ENCODE data around the gene LRP2. TPM values are rescaled to one million over a fixed set of nuclear protein-coding genes. Genes with fewer than 3 reads are reported as not detected.

Gene LRP2
- total RNA-seq, 2 experiments from 2014 or later = 1.8 to 2.2 TPM

DNA sequence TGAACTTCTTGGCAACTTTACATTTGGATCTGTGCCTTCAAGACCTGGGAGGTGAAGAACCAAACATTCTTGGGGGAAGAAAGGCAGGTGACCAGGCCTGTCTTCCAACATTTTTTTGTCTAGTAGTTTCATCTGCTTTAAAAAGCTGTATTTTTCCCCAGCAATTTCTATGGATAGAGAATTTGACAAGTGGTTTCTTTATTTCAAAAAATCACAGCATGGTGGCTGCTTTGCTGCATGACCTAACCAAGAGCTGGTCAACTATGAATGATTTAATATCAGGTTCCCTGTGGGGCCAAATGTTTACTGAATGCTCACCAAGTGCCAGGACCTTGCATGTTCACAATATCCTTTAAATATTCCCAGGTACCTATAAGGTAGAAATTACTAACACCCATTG, 19.1 kb downstream of the LRP2 start:
- Mint-ChIP-seq H3K4me1 (ENCODE audit: low read depth) (no peaks in the 10 kb centered on the region), H3K27me3 (peaks cover 21% of the 10 kb centered on the region), H3K4me3 (no peak overlapping the region), H3K9me3 (no peaks in the 10 kb centered on the region), H3K36me3 (ENCODE audit: low read depth) (no peaks in the 10 kb centered on the region), H3K27ac (no peak overlapping the region)
- TF ChIP-seq, protein P1, sequence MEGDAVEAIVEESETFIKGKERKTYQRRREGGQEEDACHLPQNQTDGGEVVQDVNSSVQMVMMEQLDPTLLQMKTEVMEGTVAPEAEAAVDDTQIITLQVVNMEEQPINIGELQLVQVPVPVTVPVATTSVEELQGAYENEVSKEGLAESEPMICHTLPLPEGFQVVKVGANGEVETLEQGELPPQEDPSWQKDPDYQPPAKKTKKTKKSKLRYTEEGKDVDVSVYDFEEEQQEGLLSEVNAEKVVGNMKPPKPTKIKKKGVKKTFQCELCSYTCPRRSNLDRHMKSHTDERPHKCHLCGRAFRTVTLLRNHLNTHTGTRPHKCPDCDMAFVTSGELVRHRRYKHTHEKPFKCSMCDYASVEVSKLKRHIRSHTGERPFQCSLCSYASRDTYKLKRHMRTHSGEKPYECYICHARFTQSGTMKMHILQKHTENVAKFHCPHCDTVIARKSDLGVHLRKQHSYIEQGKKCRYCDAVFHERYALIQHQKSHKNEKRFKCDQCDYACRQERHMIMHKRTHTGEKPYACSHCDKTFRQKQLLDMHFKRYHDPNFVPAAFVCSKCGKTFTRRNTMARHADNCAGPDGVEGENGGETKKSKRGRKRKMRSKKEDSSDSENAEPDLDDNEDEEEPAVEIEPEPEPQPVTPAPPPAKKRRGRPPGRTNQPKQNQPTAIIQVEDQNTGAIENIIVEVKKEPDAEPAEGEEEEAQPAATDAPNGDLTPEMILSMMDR (IDR thresholded peaks at IDR 0.05) = no peak
- intact Hi-C loops (cut with micrococcal nuclease) = no loop called here
- POLR2A ChIA-PET = no interaction called here
- DNase-seq = no peak
- CTCF ChIA-PET = no interaction called here
- no peak for ATAC-seq

DNA sequence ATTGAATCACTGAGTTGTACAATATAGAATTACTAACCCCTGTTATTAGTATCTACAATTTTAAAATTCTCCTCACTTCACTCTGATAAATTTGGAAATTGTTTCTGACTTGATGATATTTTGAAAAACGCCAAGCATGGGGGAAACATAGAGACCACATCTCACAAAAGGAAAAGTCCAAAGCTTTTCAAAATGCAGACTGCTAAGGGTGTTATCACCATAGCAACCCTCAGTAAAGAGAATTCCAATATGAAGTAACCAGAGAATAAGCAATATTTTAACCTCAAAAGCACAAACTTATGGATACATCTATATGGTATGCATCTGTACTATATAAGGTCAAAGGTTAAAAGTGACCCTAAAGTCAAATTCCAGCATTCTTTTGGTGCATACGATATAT, 22.7 kb downstream of the LRP2 start:
- no peaks in the 10 kb centered on the region for H3K36me3 Mint-ChIP-seq (ENCODE audit: low read depth)
- intact Hi-C loops (cut with micrococcal nuclease) = no loop called here
- DNase-seq (no peak), ATAC-seq (no peak)
- no peak overlapping the region for H3K27ac Mint-ChIP-seq
- H3K27me3 Mint-ChIP-seq = peaks cover 22% of the 10 kb centered on the region
- ChIA-PET CTCF (no interaction called here), POLR2A (no interaction called here)
- H3K4me1 Mint-ChIP-seq (ENCODE audit: low read depth) = no peaks in the 10 kb centered on the region
- H3K4me3 Mint-ChIP-seq = no peak overlapping the region
- TF ChIP-seq, protein P1 (IDR thresholded peaks at IDR 0.05) = no peak
- H3K9me3 Mint-ChIP-seq = no peaks in the 10 kb centered on the region

DNA sequence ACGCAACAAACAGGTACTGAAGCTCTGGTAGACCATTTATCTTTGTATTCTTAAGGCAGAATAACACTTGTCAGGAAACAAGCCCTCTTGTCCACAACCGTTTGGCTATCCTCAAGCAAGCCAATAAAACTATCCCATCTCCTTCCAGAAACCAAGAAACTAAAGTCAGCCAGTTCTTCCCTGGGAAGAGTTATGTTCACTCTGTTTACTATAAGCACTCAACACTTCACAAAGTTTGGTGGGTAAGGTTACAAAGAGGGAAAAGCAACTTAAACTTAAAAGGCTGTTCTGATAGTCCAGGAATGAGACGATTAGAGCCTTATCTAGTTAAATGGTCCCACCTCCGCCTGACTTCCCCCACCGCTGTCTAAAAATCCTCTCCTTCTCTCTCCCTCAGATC, 25.6 kb downstream of the LRP2 start:
- intact Hi-C loops (cut with micrococcal nuclease) = no loop called here
- H3K9me3 Mint-ChIP-seq = no peaks in the 10 kb centered on the region
- DNase-seq (no peak), ATAC-seq (no peak)
- TF ChIP-seq, protein P1 (IDR thresholded peaks at IDR 0.05) = no peak
- no peaks in the 10 kb centered on the region for H3K36me3 Mint-ChIP-seq (ENCODE audit: low read depth)
- H3K4me3 Mint-ChIP-seq = no peak overlapping the region
- H3K27ac Mint-ChIP-seq = no peak overlapping the region
- H3K27me3 Mint-ChIP-seq = peaks cover 12% of the 10 kb centered on the region
- CTCF ChIA-PET = no interaction called here
- POLR2A ChIA-PET = no interaction called here
- no peaks in the 10 kb centered on the region for H3K4me1 Mint-ChIP-seq (ENCODE audit: low read depth)

DNA sequence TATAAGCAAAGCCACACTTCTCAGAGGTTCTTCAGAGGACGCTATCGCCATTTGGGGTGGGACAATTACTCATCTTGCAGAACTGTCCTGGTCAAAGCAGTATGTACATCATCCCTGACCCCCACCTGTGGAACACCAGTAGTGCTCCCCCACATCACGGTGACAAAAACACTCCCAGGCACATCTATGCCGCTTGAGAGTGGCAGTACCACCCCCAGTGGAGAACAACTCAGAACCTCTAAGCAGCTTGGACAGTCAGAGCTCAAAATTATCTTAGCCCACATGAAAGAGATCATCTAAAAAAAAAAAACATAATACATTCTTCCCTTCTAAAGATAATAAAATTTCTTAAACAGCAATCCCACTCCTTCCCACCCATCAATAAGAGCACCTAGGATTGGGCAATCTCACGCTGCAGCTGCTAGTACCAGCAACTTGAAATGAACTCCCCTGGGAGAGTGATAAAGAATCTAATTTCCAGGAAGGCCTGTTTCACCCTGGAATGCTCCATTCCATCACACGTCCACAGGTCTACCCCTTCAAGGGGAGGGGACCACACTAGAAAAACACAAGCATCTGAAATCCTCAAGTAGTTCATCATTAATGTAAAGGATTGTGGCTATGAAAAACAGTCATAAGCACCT, 31.7 kb downstream of the LRP2 start:
- no peak for ATAC-seq
- Mint-ChIP-seq H3K27me3 (peaks cover 10% of the 10 kb centered on the region), H3K9me3 (no peaks in the 10 kb centered on the region), H3K4me1 (ENCODE audit: low read depth) (no peaks in the 10 kb centered on the region), H3K36me3 (ENCODE audit: low read depth) (no peaks in the 10 kb centered on the region), H3K27ac (no peak overlapping the region), H3K4me3 (no peak overlapping the region)
- TF ChIP-seq, protein P1 (IDR thresholded peaks at IDR 0.05) = no peak
- ChIA-PET POLR2A (no interaction called here), CTCF (no interaction called here)
- DNase-seq = no peak
- intact Hi-C loops (cut with micrococcal nuclease) = no loop called here

DNA sequence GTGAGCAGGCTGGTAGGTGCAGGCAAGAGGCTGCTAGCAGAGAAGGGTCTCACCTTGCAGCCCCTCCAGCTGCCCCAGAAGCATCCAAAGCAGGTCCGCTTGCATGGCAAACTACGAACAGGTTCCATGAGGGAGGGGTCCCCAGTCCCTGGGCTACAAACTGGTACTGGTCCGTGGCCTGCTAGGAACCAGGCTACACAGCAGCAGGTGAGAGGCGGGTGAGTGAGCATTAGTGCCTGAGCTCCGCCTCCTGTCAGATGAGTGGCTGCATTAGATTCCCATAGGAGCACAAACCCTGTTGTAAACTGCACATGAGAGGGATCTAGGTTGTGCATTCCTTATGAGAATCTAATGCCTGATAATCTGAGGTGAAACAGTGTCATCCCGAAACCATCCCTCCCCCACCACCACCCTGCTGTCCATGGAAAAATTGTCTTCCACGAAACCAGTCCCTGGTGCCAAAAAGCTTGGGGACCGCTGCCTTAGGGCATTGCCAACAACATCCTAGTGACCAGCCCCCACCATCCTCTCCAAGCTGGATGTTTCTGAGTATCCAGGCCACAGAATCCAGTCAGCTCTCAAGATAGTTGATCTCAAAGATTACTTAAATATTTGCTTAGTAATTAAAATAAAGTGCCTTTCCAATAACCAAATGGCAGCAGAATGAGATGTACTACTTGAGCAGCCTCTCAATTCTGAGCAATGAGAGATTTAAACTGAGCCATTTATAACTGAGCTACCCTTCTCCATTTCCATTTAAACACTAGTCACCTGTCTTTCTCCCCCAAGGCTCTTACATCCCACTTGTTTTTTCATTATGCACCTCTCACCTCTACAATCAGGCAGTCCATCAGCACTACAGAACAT, 32.4 kb downstream of the LRP2 start:
- H3K27me3 Mint-ChIP-seq = peaks cover 10% of the 10 kb centered on the region
- no peak overlapping the region for H3K4me3 Mint-ChIP-seq
- no peak overlapping the region for H3K27ac Mint-ChIP-seq
- no peaks in the 10 kb centered on the region for H3K36me3 Mint-ChIP-seq (ENCODE audit: low read depth)
- no peak for DNase-seq
- ATAC-seq = no peak
- ChIA-PET POLR2A (no interaction called here), CTCF (no interaction called here)
- no peaks in the 10 kb centered on the region for H3K9me3 Mint-ChIP-seq
- TF ChIP-seq, protein P1 (IDR thresholded peaks at IDR 0.05) = no peak
- no peaks in the 10 kb centered on the region for H3K4me1 Mint-ChIP-seq (ENCODE audit: low read depth)
- intact Hi-C loops (cut with micrococcal nuclease) = no loop called here

Measured in activated CD8-positive, alpha-beta T cell treated with anti-CD3 and anti-CD28 coated beads for 36 hours (primary cell).